Colonic mucosa (tissue), 4 donors: ENCODE measurements around the gene LIN7C. TPM values are rescaled to one million over a fixed set of nuclear protein-coding genes. Genes with fewer than 3 reads are reported as not detected.

Experiments
- DNase-seq: peaks from one replicate; pipeline ENCODE4 v3.0.0-alpha.2; 2020
- H3K27ac ChIP-seq: fragments of 200-600 bp; one replicate; pipeline ENCODE4 v1.8.0; 2021
- H3K27me3 ChIP-seq: fragments of 200-600 bp; one replicate; pipeline ENCODE4 v1.8.0; 2021
- H3K36me3 ChIP-seq: fragments of 200-600 bp; one replicate; pipeline ENCODE4 v1.8.0; 2021
- H3K4me1 ChIP-seq: fragments of 200-600 bp; one replicate; pipeline ENCODE4 v1.8.0; 2021; ENCODE audit warnings: mild to moderate bottlenecking
- H3K4me3 ChIP-seq: fragments of 200-600 bp; one replicate; pipeline ENCODE4 v1.8.0; 2021
- H3K9ac ChIP-seq, 2 donors: one replicate each; pipeline ENCODE4 v1.7.0; 2013; ENCODE audit warnings: control low read depth in 2 of 2, low read depth in 2 of 2, low read length in 2 of 2
- H3K9me3 ChIP-seq: fragments of 200-600 bp; one replicate; pipeline ENCODE4 v1.8.0; 2021
- intact Hi-C: fragments of 100-400 bp; cut with DNase I; formaldehyde crosslinking; loops from one replicate; pipeline ENCODE4 v1.14.1; 2022
- total RNA-seq, 2 donors: library from RNA; stranded (reverse); fragmentation: NEBNext Ultra II Directional in 1 of 2; extraction: Animal tissue kit (Norgen Biotek cat#: 25700) in 1 of 2; gene quantifications; one replicate each; pipeline ENCODE4 v1.2.1, GENCODE V29; 2021
- TF ChIP-seq, protein P1 (sequence below): fragments of 200-600 bp; IDR thresholded peaks from one replicate; pipeline ENCODE4 v1.8.0; 2022; ENCODE audit warnings: antibody characterized with exemption, mild to moderate bottlenecking
- donor health status: healthy.
- donor health status: DM: no; HTN: no; CAD: no.
- donor health status: DM: no; HTN: no; CAD: no.

LIN7C gene
- total RNA-seq, 2 donors from 2014 or later, result 40.7 to 53.0 TPM

DNA sequence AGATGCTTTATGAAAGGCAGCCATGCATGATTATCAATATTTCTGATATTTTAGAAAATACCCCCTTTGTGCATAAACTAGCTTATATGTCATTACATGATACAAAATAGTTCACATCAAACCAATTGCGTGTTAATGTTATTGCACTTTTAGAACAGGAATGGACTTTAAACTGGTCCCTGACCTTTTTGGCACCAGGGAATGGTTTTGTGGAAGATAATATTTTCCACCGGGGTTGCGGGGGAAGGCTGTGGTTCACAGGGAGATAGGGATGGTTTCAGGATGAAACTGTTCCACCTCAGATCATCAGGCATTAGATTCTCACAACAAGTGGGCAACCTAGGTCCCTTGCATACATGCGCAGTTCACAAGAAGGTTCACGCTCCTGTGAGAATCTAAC is 17.5 kb downstream of the LIN7C start:
- Histone ChIP-seq H3K36me3 (no peaks in the 10 kb centered on the region), H3K27me3 (no peaks in the 10 kb centered on the region), H3K9me3 (no peaks in the 10 kb centered on the region), H3K27ac (no peak overlapping the region), H3K4me3 (no peak overlapping the region), H3K4me1 (no peaks in the 10 kb centered on the region), H3K9ac (no peak overlapping the region)
- TF ChIP-seq, protein P1, sequence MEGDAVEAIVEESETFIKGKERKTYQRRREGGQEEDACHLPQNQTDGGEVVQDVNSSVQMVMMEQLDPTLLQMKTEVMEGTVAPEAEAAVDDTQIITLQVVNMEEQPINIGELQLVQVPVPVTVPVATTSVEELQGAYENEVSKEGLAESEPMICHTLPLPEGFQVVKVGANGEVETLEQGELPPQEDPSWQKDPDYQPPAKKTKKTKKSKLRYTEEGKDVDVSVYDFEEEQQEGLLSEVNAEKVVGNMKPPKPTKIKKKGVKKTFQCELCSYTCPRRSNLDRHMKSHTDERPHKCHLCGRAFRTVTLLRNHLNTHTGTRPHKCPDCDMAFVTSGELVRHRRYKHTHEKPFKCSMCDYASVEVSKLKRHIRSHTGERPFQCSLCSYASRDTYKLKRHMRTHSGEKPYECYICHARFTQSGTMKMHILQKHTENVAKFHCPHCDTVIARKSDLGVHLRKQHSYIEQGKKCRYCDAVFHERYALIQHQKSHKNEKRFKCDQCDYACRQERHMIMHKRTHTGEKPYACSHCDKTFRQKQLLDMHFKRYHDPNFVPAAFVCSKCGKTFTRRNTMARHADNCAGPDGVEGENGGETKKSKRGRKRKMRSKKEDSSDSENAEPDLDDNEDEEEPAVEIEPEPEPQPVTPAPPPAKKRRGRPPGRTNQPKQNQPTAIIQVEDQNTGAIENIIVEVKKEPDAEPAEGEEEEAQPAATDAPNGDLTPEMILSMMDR, result no peak
- intact Hi-C loops, result loop anchor here (5.0 to 10.0 kb wide), 2 partner anchors 192 to 734 kb away; no protein-coding TSS in a partner anchor
- no peak for DNase-seq

DNA sequence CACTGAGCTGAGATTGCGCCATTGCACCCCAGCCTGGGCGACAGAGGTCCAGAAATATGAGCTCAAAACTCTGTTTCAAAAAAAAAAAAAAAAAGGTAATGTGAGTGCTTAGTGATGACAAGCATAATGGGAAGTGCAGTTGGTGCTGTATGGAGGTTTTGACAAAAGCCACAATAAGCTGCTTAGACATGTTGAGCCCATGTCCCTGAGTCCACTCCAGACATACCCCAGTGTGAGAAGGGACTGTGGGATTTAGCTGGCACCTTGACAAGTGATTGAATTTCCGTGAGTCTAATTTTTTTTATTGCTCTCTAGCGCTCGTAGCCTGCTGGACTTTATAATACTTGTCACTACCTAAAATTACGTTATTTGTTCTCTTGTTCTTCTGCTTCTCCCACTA is 18.9 kb downstream of the LIN7C start:
- no peaks in the 10 kb centered on the region for H3K36me3 ChIP-seq
- H3K4me1 ChIP-seq, result no peaks in the 10 kb centered on the region
- no peaks in the 10 kb centered on the region for H3K27me3 ChIP-seq
- DNase-seq, result no peak
- TF ChIP-seq, protein P1, result no peak
- H3K27ac ChIP-seq, result no peak overlapping the region
- intact Hi-C loops, result loop anchor here (2.0 to 10.0 kb wide), 3 partner anchors 190 to 733 kb away; no protein-coding TSS in a partner anchor
- H3K9me3 ChIP-seq, result no peaks in the 10 kb centered on the region
- H3K9ac ChIP-seq, result no peak overlapping the region
- no peak overlapping the region for H3K4me3 ChIP-seq

DNA sequence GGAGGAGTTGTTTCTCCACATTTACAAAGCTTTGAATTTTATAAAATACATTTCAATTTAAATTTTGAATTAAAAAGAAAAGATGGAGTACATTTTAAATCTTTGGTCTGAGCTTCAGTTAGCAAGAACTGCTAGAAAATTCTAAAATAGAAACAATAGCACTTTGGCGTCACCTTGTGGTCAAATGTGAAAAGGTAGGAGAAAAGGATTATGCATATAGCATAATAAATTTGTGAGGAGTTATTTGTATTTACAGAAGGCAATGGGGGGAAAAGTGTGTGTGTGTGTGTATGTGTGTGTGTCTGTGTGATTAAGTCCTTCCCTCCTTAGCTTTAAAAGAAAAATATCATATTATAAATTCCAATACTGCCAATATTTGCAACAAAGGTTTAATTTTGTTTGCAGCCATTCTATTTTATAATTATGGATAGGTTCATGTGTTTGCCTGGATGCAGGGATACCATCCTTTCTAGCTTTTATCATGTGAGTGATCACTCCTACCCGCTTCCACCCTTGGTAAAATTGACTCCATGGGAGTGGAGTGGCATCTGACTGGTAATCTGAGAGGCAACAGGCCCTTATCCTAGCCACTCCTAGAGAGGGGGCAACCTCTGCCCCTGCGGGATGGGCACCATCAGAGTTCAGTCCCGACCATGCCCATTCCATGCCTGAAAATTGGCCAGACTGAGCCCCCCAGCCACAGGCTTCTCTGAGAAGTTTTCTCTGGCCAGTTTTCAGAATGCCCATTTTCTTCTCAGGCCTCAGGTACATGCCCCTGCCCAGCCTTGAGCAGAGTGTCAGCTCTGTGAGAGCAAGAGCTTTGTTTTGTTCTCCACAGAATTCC is 20.4 kb downstream of the LIN7C start:
- H3K27me3 ChIP-seq, result no peaks in the 10 kb centered on the region
- no peaks in the 10 kb centered on the region for H3K36me3 ChIP-seq
- H3K4me3 ChIP-seq, result no peak overlapping the region
- peak; percentile 74 for DNase-seq
- TF ChIP-seq, protein P1, result peak; percentile 92
- H3K4me1 ChIP-seq, result no peaks in the 10 kb centered on the region
- no peak overlapping the region for H3K9ac ChIP-seq
- no peak overlapping the region for H3K27ac ChIP-seq
- H3K9me3 ChIP-seq, result no peaks in the 10 kb centered on the region
- intact Hi-C loops, result loop anchor here (2.0 to 10.0 kb wide), 3 partner anchors 189 to 731 kb away; no protein-coding TSS in a partner anchor

DNA sequence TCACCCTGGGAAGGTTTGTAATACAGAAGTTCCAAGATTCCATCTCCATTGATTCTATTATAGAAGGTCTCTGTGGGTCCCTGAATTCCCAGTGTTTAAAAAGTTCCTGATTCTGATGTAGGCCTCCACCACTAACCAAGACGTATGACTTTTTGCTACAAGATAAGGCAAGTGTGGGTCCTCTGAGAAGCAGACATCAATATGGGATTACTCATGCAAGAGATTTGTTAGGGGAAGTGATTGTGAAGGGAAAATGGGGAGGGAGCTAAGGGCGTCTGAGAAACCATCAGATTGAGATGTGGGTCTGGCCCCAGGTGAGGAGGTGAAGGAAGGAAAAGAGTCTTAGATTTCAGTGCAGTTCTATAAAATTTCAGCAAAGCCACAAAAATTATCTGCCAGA is 23.8 kb downstream of the LIN7C start:
- H3K9ac ChIP-seq, result no peak overlapping the region
- TF ChIP-seq, protein P1, result no peak
- H3K4me1 ChIP-seq, result no peaks in the 10 kb centered on the region
- intact Hi-C loops, result loop anchor here (10.0 kb wide), 1 partner anchor 728 kb away; no protein-coding TSS in a partner anchor
- H3K27ac ChIP-seq, result no peak overlapping the region
- no peak overlapping the region for H3K4me3 ChIP-seq
- no peaks in the 10 kb centered on the region for H3K9me3 ChIP-seq
- no peak for DNase-seq
- H3K36me3 ChIP-seq, result no peaks in the 10 kb centered on the region
- no peaks in the 10 kb centered on the region for H3K27me3 ChIP-seq

DNA sequence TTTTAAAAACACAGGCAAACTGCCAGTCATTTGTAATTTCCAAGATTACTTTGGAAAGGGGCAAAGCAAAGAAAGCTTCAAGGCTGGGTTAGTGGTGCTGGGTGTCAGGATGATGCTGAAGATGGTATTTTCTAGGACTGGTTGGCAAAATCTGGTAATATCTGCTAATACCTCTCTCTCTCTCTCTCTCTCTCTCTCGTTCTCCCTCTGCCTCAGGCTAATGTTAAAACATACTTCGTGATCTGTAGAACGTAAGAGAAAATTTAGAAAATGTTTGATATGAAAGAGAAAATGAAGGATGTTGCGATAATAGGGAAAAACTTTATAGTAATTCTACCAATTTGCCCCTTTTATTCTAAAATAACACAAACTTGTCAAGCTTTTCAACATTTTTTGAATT is 24.6 kb downstream of the LIN7C start:
- Histone ChIP-seq H3K9me3 (no peaks in the 10 kb centered on the region), H3K4me3 (no peak overlapping the region), H3K27ac (no peak overlapping the region), H3K36me3 (no peaks in the 10 kb centered on the region), H3K27me3 (no peaks in the 10 kb centered on the region), H3K4me1 (no peaks in the 10 kb centered on the region), H3K9ac (no peak overlapping the region)
- no peak for DNase-seq
- TF ChIP-seq, protein P1, result no peak
- intact Hi-C loops, result loop anchor here (10.0 kb wide), 1 partner anchor 727 kb away; no protein-coding TSS in a partner anchor
